Measurements from ENCODE around the gene UBAC2.

DNA sequence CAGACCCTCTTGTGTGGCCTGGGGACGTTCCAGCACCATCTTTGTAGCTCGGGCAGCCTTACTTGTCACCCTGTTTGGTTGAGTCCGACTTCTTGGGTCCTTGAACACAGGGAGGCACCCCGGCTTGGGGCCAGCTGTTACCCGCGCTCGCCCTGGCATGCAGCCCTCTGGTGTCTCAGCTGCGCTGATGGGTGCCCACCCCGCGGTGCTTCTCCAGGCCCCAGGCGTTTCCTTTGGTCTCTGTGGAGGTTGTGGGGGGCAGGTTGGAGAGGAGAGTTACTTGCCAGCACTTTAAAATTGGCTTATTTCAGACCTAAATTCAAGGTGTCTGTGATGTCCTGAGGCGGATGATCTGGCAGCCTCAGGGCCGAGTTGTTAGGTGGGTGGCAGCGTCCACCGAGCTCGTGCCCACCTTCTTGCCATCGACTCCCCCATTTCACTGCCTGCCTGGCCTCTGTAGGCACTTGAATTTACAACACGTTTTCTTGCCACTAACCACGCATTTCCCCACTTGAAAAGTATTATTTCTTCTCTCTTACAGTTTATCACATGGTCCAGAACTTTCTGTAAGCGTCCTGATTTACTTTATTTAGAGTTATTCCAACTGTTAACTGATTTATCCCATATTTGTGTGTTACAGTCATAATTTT lies 16.9 kb downstream of the UBAC2 start:
- TF ChIP-seq, protein P1, sequence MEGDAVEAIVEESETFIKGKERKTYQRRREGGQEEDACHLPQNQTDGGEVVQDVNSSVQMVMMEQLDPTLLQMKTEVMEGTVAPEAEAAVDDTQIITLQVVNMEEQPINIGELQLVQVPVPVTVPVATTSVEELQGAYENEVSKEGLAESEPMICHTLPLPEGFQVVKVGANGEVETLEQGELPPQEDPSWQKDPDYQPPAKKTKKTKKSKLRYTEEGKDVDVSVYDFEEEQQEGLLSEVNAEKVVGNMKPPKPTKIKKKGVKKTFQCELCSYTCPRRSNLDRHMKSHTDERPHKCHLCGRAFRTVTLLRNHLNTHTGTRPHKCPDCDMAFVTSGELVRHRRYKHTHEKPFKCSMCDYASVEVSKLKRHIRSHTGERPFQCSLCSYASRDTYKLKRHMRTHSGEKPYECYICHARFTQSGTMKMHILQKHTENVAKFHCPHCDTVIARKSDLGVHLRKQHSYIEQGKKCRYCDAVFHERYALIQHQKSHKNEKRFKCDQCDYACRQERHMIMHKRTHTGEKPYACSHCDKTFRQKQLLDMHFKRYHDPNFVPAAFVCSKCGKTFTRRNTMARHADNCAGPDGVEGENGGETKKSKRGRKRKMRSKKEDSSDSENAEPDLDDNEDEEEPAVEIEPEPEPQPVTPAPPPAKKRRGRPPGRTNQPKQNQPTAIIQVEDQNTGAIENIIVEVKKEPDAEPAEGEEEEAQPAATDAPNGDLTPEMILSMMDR (IDR thresholded peaks at IDR 0.05), result no peak
- no peak for TF ChIP-seq EZH2phosphoT487 (IDR thresholded peaks at IDR 0.05)
- TF ChIP-seq EZH2 (IDR thresholded peaks at IDR 0.05), result no peak

Measured in neural progenitor cell (in vitro differentiated cells).